GM23338 (cell line): ENCODE results near the gene PSMG2. TPM values are rescaled to one million over a fixed set of nuclear protein-coding genes. Genes with fewer than 3 reads are reported as not detected.

Experiments used
- ATAC-seq: fragments of 200-7000 bp; cut with Tn5 transposase; 3 replicates; pipeline ENCODE4 v1.9.1; 2020
- DNase-seq: peaks from one replicate; pipeline ENCODE4 v3.0.0-alpha.2; 2015; ENCODE audit warnings: low spot score
- H2AFZ ChIP-seq: fragments of 200-600 bp; sonication (generic); 2 replicates; pipeline ENCODE4 v1.8.0; 2016; ENCODE audit warnings: antibody characterized with exemption, mild to moderate bottlenecking, moderate library complexity
- H3F3A ChIP-seq: fragments of 200-600 bp; sonication (generic); replicated peaks from 2 replicates; pipeline ENCODE4 v1.8.0; 2017; ENCODE audit warnings: antibody characterized with exemption, mixed run types, low read depth
- H3K27ac ChIP-seq: fragments of 200-600 bp; sonication (generic); 2 replicates; pipeline ENCODE4 v1.6.1; 2016; ENCODE audit warnings: low read depth
- H3K27me3 ChIP-seq: fragments of 200-600 bp; sonication (generic); 2 replicates; pipeline ENCODE4 v1.8.0; 2016; ENCODE audit warnings: mild to moderate bottlenecking, mixed run types, moderate library complexity; ENCODE audit not compliant: insufficient read depth
- H3K36me3 ChIP-seq: fragments of 200-600 bp; sonication (generic); 2 replicates; pipeline ENCODE4 v1.8.0; 2016; ENCODE audit warnings: mild to moderate bottlenecking; ENCODE audit not compliant: insufficient read depth
- H3K4me1 ChIP-seq: fragments of 200-600 bp; sonication (generic); 2 replicates; pipeline ENCODE4 v1.8.0; 2016; ENCODE audit warnings: mild to moderate bottlenecking, moderate library complexity; ENCODE audit not compliant: insufficient read depth
- H3K4me2 ChIP-seq: fragments of 200-600 bp; sonication (generic); 2 replicates; pipeline ENCODE4 v1.7.1; 2017; ENCODE audit warnings: mixed run types
- H3K4me3 ChIP-seq: fragments of 200-600 bp; sonication (generic); 2 replicates; pipeline ENCODE4 v1.6.1; 2016; ENCODE audit warnings: mixed run types
- H3K79me2 ChIP-seq: fragments of 200-600 bp; sonication (generic); replicated peaks from 2 replicates; pipeline ENCODE4 v1.8.0; 2017; ENCODE audit warnings: mild to moderate bottlenecking; ENCODE audit not compliant: insufficient read depth
- H3K9me2 ChIP-seq: fragments of 200-600 bp; sonication (generic); 2 replicates; pipeline ENCODE4 v1.8.0; 2017; ENCODE audit not compliant: insufficient read depth
- H4K20me1 ChIP-seq: fragments of 200-600 bp; sonication (generic); replicated peaks from 2 replicates; pipeline ENCODE4 v1.8.0; 2017; ENCODE audit warnings: mild to moderate bottlenecking; ENCODE audit not compliant: insufficient read depth
- H3K27ac Mint-ChIP-seq: 2 replicates; pipeline ENCODE4 v1.8.0; 2020; ENCODE audit warnings: inconsistent platforms, mild to moderate bottlenecking, moderate library complexity, mixed read lengths
- H3K27me3 Mint-ChIP-seq: 3 replicates; pipeline ENCODE4 v1.8.0; 2022; ENCODE audit warnings: low read depth, mild to moderate bottlenecking, moderate library complexity, mixed read lengths, inconsistent platforms; ENCODE audit not compliant: insufficient read depth, poor library complexity
- H3K36me3 Mint-ChIP-seq: 3 replicates; pipeline ENCODE4 v1.8.0; 2021; ENCODE audit warnings: low read depth, mild to moderate bottlenecking, inconsistent platforms, moderate library complexity, mixed read lengths
- H3K4me1 Mint-ChIP-seq: 3 replicates; pipeline ENCODE4 v1.8.0; 2020; ENCODE audit warnings: mild to moderate bottlenecking, inconsistent platforms, mixed read lengths
- H3K4me3 Mint-ChIP-seq: 3 replicates; pipeline ENCODE4 v1.8.0; 2021; ENCODE audit warnings: moderate library complexity, mild to moderate bottlenecking, inconsistent platforms, mixed read lengths
- H3K9me3 Mint-ChIP-seq: 3 replicates; pipeline ENCODE4 v1.8.0; 2020; ENCODE audit warnings: moderate library complexity, mild to moderate bottlenecking, inconsistent platforms, mixed read lengths
- CREB1 ChIP-seq: fragments of 250-450 bp; sonication (Bioruptor Pico); IDR thresholded peaks from 2 replicates; pipeline ENCODE4 v1.5.0; 2020; ENCODE audit warnings: low read depth, mild to moderate bottlenecking, moderate library complexity
- CTCF ChIP-seq, 2 experiments: fragments of 200-600 bp in 1 of 2; sonication (generic) in 1 of 2; conservative IDR thresholded peaks; 2 replicates each; pipeline versions ENCODE4 v1.5.1 to v1.6.1; 2016 to 2017; ENCODE audit warnings: antibody characterized with exemption in 2 of 2, low read depth in 2 of 2, mild to moderate bottlenecking in 2 of 2, moderate library complexity in 1 of 2
- EZH2phosphoT487 ChIP-seq: fragments of 200-600 bp; sonication (generic); IDR thresholded peaks from one replicate; pipeline ENCODE4 v1.8.1; 2018; ENCODE audit warnings: antibody characterized with exemption; ENCODE audit not compliant: unreplicated experiment
- JUNB ChIP-seq: IDR thresholded peaks from one replicate; pipeline ENCODE4 v1.6.1; 2016; ENCODE audit warnings: antibody characterized with exemption; ENCODE audit not compliant: unreplicated experiment
- NANOG ChIP-seq: IDR thresholded peaks from 2 replicates; pipeline ENCODE4 v1.6.1; 2016; ENCODE audit warnings: antibody characterized with exemption, borderline replicate concordance
- POLR2AphosphoS5 ChIP-seq: IDR thresholded peaks from 2 replicates; pipeline ENCODE4 v1.6.1; 2016; ENCODE audit warnings: antibody characterized with exemption, low read depth
- ZNF331 ChIP-seq: fragments of 250-450 bp; sonication (Bioruptor Pico); IDR thresholded peaks from 2 replicates; pipeline ENCODE4 v1.5.0; 2020; ENCODE audit warnings: low read depth, mild to moderate bottlenecking, moderate library complexity
- polyA plus RNA-seq: library from polyadenylated mRNA; unstranded; fragments of >200 nt; fragmentation: Nextera tagmentation; extraction: Ambion mirVana; gene quantifications from 2 replicates; pipeline ENCODE4 v1.2.1, GENCODE V29; 2016
- total RNA-seq: library from RNA; depleted of rRNA; stranded (reverse); fragments of >200 nt; shearing (Covaris generic); gene quantifications from 2 replicates; pipeline ENCODE4 v1.2.3, GENCODE V29; 2014

The PSMG2 gene
- total and polyA plus RNA-seq, 2 experiments from 2014 or later: 87.8 to 151 TPM

GRCh38 chr18:12744103-12744502 lies 41.3 kb downstream of the PSMG2 start:
- H3K27ac ChIP-seq: no peak overlapping the region
- no peak for ATAC-seq
- H3K27me3 ChIP-seq: no peaks in the 10 kb centered on the region
- no peak overlapping the region for H3K27ac Mint-ChIP-seq
- TF ChIP-seq POLR2AphosphoS5 (no peak), CTCF (conservative IDR thresholded peaks at IDR 0.05; ENCODE audit: low read depth in 2 of 2) (peak; percentile 38 to 47; a peak in 3 of 4 replicates)
- H3K36me3 ChIP-seq: no peaks in the 10 kb centered on the region
- H3K9me2 ChIP-seq: no peaks in the 10 kb centered on the region
- no peaks in the 10 kb centered on the region for H3K79me2 ChIP-seq
- peak; percentile 28 for DNase-seq
- H3K27me3 Mint-ChIP-seq: peaks cover 3% of the 10 kb centered on the region
- H3K4me3 Mint-ChIP-seq: no peak overlapping the region
- no peak overlapping the region for H3K4me3 ChIP-seq
- no peaks in the 10 kb centered on the region; the same call in 1 of the 2 replicates for H3K4me1 ChIP-seq
- H3K4me2 ChIP-seq: no peak overlapping the region
- no peak overlapping the region for H2AFZ ChIP-seq
- no peaks in the 10 kb centered on the region for H3K4me1 Mint-ChIP-seq
- no peaks in the 10 kb centered on the region for H4K20me1 ChIP-seq
- no peaks in the 10 kb centered on the region for H3F3A ChIP-seq
- H3K36me3 Mint-ChIP-seq: no peaks in the 10 kb centered on the region
- H3K9me3 Mint-ChIP-seq: no peaks in the 10 kb centered on the region

GRCh38 chr18:12745095-12745795 lies 42.4 kb downstream of the PSMG2 start:
- Histone ChIP-seq H3K27ac (no peak overlapping the region), H4K20me1 (no peaks in the 10 kb centered on the region), H3F3A (no peaks in the 10 kb centered on the region), H3K4me1 (no peaks in the 10 kb centered on the region; the same call in 1 of the 2 replicates), H2AFZ (no peak overlapping the region), H3K4me3 (no peak overlapping the region), H3K79me2 (no peaks in the 10 kb centered on the region), H3K27me3 (no peaks in the 10 kb centered on the region), H3K36me3 (no peaks in the 10 kb centered on the region), H3K9me2 (no peaks in the 10 kb centered on the region), H3K4me2 (no peak overlapping the region)
- DNase-seq: no peak
- Mint-ChIP-seq H3K4me1 (no peaks in the 10 kb centered on the region), H3K4me3 (no peak overlapping the region), H3K27me3 (peaks cover 3% of the 10 kb centered on the region), H3K27ac (no peak overlapping the region), H3K36me3 (no peaks in the 10 kb centered on the region), H3K9me3 (no peaks in the 10 kb centered on the region)
- ATAC-seq: no peak
- TF ChIP-seq EZH2phosphoT487: no peak
- no peak for TF ChIP-seq JUNB
- TF ChIP-seq CREB1 (CRISPR knock-in tag): no peak
- TF ChIP-seq ZNF331 (CRISPR knock-in tag): no peak

DNA sequence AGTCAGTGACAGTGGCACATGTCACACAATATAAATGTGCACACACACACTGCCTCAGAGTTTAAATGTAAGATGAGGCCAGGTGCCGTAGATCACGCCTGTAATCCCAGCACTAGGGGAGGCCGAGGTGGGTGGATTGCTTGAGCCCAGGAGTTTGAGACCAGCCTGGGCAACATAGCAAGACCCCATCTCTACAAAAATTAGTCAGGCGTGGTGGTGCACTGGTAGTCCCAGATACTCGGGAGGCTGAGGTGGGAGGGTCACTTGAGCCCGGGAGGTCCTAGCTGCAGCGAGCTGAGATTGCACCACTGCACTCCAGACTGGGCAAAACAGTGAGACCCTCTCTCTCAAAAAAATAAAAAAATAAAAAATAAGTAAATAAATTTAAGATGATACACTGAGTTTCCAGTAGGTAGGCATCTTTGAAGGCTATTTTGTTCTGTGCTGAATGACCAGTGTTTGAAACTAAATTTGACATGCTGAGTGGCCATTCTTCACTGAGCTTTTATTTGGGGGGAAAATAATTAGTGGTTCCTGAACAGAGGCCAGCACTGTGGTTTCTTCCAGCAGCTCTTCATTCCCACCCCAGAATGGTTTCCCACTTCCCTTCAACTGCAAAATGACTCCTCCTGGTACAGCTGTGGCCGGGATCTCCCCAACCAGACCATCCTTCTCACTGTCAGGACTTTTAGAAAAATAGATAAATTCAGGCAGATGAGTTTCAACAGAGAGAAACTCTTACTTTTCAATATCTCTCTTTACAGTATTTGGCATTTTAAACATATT lies 44.9 kb downstream of the PSMG2 start:
- Mint-ChIP-seq H3K4me1 (no peaks in the 10 kb centered on the region), H3K27me3 (no peaks in the 10 kb centered on the region), H3K36me3 (no peaks in the 10 kb centered on the region), H3K9me3 (no peaks in the 10 kb centered on the region), H3K27ac (no peak overlapping the region), H3K4me3 (no peak overlapping the region)
- Histone ChIP-seq H3F3A (no peaks in the 10 kb centered on the region), H3K4me3 (no peak overlapping the region), H3K4me2 (no peak overlapping the region), H3K27ac (no peak overlapping the region), H4K20me1 (no peaks in the 10 kb centered on the region), H3K36me3 (no peaks in the 10 kb centered on the region), H3K79me2 (no peaks in the 10 kb centered on the region), H3K9me2 (no peaks in the 10 kb centered on the region), H2AFZ (no peak overlapping the region), H3K27me3 (no peaks in the 10 kb centered on the region), H3K4me1 (no peaks in the 10 kb centered on the region)
- ATAC-seq: no peak
- no peak for DNase-seq
- TF ChIP-seq POLR2AphosphoS5 (no peak), NANOG (no peak)
